Measurements from ENCODE around the gene TJP1. TPM values are rescaled to one million over a fixed set of nuclear protein-coding genes. Genes with fewer than 3 reads are reported as not detected.

The TJP1 gene
- polyA plus RNA-seq, 1 donor (not counting 4 experiments of a cell fraction or from before 2014, with no cell fraction given) = 54.7 TPM

DNA sequence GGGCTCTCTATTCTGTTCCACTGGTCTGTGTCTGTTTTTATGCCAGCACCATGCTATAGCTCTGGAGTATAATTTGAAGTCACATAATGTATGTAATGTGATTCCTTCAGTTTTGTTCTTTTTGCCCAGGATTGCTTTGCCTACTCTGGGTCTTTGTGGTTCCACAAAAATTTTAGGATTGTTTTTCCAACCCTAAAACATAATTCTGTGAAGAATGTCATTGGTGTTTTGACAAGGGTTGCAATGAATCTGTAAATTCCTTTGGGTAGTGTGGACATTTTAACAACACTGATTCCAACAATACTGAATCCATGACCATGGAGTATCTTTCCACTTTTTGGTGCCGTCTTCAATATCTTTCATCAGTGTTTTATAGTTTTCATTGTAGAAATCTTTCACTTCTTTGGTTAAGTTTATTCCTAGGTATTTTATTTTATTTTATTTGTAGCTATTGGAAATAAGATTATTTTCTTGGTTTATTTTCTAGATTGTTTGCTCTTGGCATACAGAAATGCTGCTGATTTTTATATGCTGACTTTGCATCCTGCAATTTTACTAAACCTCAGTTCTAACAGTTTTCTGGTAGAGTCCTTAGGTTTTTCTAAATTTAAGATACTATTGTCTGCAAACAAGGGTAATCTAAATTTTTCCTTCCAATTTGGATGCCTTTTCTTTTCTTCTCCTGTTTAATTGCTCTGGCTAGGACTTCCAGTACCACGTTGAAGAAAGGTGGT, 29.7 kb downstream of the TJP1 start:
- peaks cover 2 to 15% of the 10 kb centered on the region in 2 experiments for H3K36me3 ChIP-seq (ENCODE audit: control insufficient read depth in 2 of 2, extremely low read depth in 1 of 2, insufficient read depth in 2 of 2, low read length in 2 of 2)
- no peak overlapping the region for H3K27ac ChIP-seq (ENCODE audit: control insufficient read depth, insufficient read depth, low read length)
- H3K9me1 ChIP-seq (ENCODE audit: control insufficient read depth, extremely low read depth, insufficient read depth, low read length) = no peaks in the 10 kb centered on the region
- H2AFZ ChIP-seq (ENCODE audit: control insufficient read depth, low read length) = no peak overlapping the region
- TF ChIP-seq, protein P1, sequence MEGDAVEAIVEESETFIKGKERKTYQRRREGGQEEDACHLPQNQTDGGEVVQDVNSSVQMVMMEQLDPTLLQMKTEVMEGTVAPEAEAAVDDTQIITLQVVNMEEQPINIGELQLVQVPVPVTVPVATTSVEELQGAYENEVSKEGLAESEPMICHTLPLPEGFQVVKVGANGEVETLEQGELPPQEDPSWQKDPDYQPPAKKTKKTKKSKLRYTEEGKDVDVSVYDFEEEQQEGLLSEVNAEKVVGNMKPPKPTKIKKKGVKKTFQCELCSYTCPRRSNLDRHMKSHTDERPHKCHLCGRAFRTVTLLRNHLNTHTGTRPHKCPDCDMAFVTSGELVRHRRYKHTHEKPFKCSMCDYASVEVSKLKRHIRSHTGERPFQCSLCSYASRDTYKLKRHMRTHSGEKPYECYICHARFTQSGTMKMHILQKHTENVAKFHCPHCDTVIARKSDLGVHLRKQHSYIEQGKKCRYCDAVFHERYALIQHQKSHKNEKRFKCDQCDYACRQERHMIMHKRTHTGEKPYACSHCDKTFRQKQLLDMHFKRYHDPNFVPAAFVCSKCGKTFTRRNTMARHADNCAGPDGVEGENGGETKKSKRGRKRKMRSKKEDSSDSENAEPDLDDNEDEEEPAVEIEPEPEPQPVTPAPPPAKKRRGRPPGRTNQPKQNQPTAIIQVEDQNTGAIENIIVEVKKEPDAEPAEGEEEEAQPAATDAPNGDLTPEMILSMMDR (optimal IDR thresholded peaks at IDR 0.05 in 1 of 3, IDR thresholded peaks at IDR 0.05 in 1 of 3, conservative IDR thresholded peaks at IDR 0.05 in 1 of 3; ENCODE audit: extremely low read depth in 1 of 3, insufficient read depth in 2 of 3, low read length in 3 of 3) = no peak
- TF ChIP-seq EZH2 (IDR thresholded peaks at IDR 0.05; ENCODE audit: low read length) = no peak
- dilution Hi-C loops (cut with MboI; ENCODE audit: extremely low pct_ligation_motif_present, low sequenced_read_pairs) = no loop called here
- H3K9ac ChIP-seq (ENCODE audit: control insufficient read depth, extremely low read depth, insufficient read depth, low read length) = no peak overlapping the region
- DNase-seq (ENCODE audit: low read depth, low spot score) (no peak), FAIRE-seq (no peak)
- H4K20me1 ChIP-seq (ENCODE audit: control insufficient read depth, extremely low read depth, insufficient read depth, low read length) = no peaks in the 10 kb centered on the region
- H3K9me3 ChIP-seq (ENCODE audit: control insufficient read depth, low read depth, low read length) = no peaks in the 10 kb centered on the region
- H3K4me2 ChIP-seq (ENCODE audit: control insufficient read depth, extremely low read depth, insufficient read depth, low read depth, low read length) = no peak overlapping the region
- H3K79me2 ChIP-seq (ENCODE audit: control insufficient read depth, insufficient read depth, low read length) = peaks cover 59% of the 10 kb centered on the region
- H3K4me3 ChIP-seq (ENCODE audit: control insufficient read depth in 2 of 3, extremely low read depth in 1 of 3, insufficient read depth in 2 of 3, low read depth in 1 of 3, low read length in 3 of 3) = no peak overlapping the region
- H3K4me1 ChIP-seq (ENCODE audit: control insufficient read depth, extremely low read depth, insufficient read depth, low read length) = peaks cover 17% of the 10 kb centered on the region
- no peaks in the 10 kb centered on the region for H3K27me3 ChIP-seq (ENCODE audit: control insufficient read depth, extremely low read depth, insufficient read depth, low read length)

DNA sequence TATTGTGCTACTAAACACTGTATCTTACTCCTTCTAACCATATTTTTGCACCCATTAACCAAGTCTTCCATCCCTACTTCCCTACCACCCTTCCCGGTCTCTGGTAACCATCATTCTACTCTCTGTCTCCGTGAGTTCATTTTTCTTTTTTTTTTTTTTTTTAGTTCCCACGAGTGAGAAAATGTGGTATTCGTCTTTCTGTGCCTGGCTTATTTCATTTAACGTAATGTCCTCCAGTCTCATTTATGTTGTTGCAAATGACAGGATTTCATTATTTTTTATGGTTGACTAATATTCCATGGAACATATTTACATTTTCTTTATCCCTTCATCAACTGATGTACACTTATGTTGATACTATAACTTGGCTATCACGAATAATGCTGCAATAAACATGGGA, 31.7 kb downstream of the TJP1 start:
- Histone ChIP-seq H4K20me1 (ENCODE audit: control insufficient read depth, extremely low read depth, insufficient read depth, low read length) (no peaks in the 10 kb centered on the region), H3K36me3 (ENCODE audit: control insufficient read depth in 2 of 2, extremely low read depth in 1 of 2, insufficient read depth in 2 of 2, low read length in 2 of 2) (peaks cover 2 to 15% of the 10 kb centered on the region in 2 experiments), H2AFZ (ENCODE audit: control insufficient read depth, low read length) (no peak overlapping the region), H3K4me1 (ENCODE audit: control insufficient read depth, extremely low read depth, insufficient read depth, low read length) (peaks cover 17% of the 10 kb centered on the region), H3K4me2 (ENCODE audit: control insufficient read depth, extremely low read depth, insufficient read depth, low read depth, low read length) (no peak overlapping the region), H3K27ac (ENCODE audit: control insufficient read depth, insufficient read depth, low read length) (no peak overlapping the region), H3K9ac (ENCODE audit: control insufficient read depth, extremely low read depth, insufficient read depth, low read length) (no peak overlapping the region), H3K27me3 (ENCODE audit: control insufficient read depth, extremely low read depth, insufficient read depth, low read length) (no peaks in the 10 kb centered on the region), H3K79me2 (ENCODE audit: control insufficient read depth, insufficient read depth, low read length) (peaks cover 56% of the 10 kb centered on the region), H3K9me3 (ENCODE audit: control insufficient read depth, low read depth, low read length) (no peaks in the 10 kb centered on the region), H3K4me3 (ENCODE audit: control insufficient read depth in 2 of 3, extremely low read depth in 1 of 3, insufficient read depth in 2 of 3, low read depth in 1 of 3, low read length in 3 of 3) (no peak overlapping the region), H3K9me1 (ENCODE audit: control insufficient read depth, extremely low read depth, insufficient read depth, low read length) (no peaks in the 10 kb centered on the region)
- no peak for FAIRE-seq
- DNase-seq (ENCODE audit: low read depth, low spot score) = no peak
- no peak for TF ChIP-seq EZH2 (IDR thresholded peaks at IDR 0.05; ENCODE audit: low read length)
- TF ChIP-seq, protein P1 (optimal IDR thresholded peaks at IDR 0.05 in 1 of 3, IDR thresholded peaks at IDR 0.05 in 1 of 3, conservative IDR thresholded peaks at IDR 0.05 in 1 of 3; ENCODE audit: extremely low read depth in 1 of 3, insufficient read depth in 2 of 3, low read length in 3 of 3) = no peak
- dilution Hi-C loops (cut with MboI; ENCODE audit: extremely low pct_ligation_motif_present, low sequenced_read_pairs) = no loop called here
